Ishikawa (cell line): ENCODE measurements around the gene TBC1D8.

Source experiments
- EP300 ChIP-seq: IDR thresholded peaks from 2 replicates; pipeline ENCODE4 v1.6.1; 2012; ENCODE audit warnings: borderline replicate concordance
- FOXM1 ChIP-seq: IDR thresholded peaks from 2 replicates; pipeline ENCODE4 v1.6.1; 2012; ENCODE audit warnings: low read depth, borderline replicate concordance
- RAD21 ChIP-seq: IDR thresholded peaks from 2 replicates; pipeline ENCODE4 v1.6.1; 2012; ENCODE audit warnings: low read depth
- TEAD4 ChIP-seq: IDR thresholded peaks from 2 replicates; pipeline ENCODE4 v1.6.1; 2012
- USF1 ChIP-seq: IDR thresholded peaks from 2 replicates; pipeline ENCODE4 v1.6.1; 2012
- YY1 ChIP-seq: IDR thresholded peaks from 2 replicates; pipeline ENCODE4 v1.6.1; 2012; ENCODE audit warnings: low read depth
- ZBTB7A ChIP-seq: IDR thresholded peaks from 2 replicates; pipeline ENCODE4 v1.6.1; 2012; ENCODE audit warnings: low read depth

- TF ChIP-seq ZBTB7A (no peak), EP300 (no peak), FOXM1 (no peak), YY1 (no peak), RAD21 (no peak), TEAD4 (no peak), USF1 (no peak)
Observed at GRCh38 chr2:101175991-101176390, 24.8 kb upstream of the TBC1D8 start.
